SK-N-SH (cell line): Measurements from ENCODE around the gene VPS16.

ENCODE experiments used
- EZH2phosphoT487 ChIP-seq: fragments of 200-600 bp; sonication (generic); IDR thresholded peaks from 2 replicates; pipeline ENCODE4 v1.6.1; 2017; ENCODE audit warnings: low read depth, mixed run types, mild to moderate bottlenecking, antibody characterized with exemption, moderate library complexity, borderline replicate concordance
- FOXJ3 ChIP-seq: sonication (generic); formaldehyde crosslinking; IDR thresholded peaks from 2 replicates; pipeline ENCODE4 v1.5.1; 2020; ENCODE audit warnings: mild to moderate bottlenecking, missing genetic modification reagents
- FOXM1 ChIP-seq: IDR thresholded peaks from 2 replicates; pipeline ENCODE4 v1.4.0; 2012; ENCODE audit warnings: low read depth, mild to moderate bottlenecking
- JUND ChIP-seq: IDR thresholded peaks from 2 replicates; pipeline ENCODE4 v1.4.0; 2012
- MEF2A ChIP-seq: IDR thresholded peaks from 2 replicates; pipeline ENCODE4 v1.4.0; 2012; ENCODE audit warnings: low read depth, borderline replicate concordance
- MXI1 ChIP-seq: IDR thresholded peaks from 2 replicates; pipeline ENCODE4 v1.6.1; 2012; ENCODE audit warnings: mild to moderate bottlenecking, low read depth, low read length, improper control_type of control experiment
- POLR2AphosphoS5 ChIP-seq: IDR thresholded peaks from 2 replicates; pipeline ENCODE4 v1.6.1; 2012; ENCODE audit warnings: low read depth, low read length
- RCOR1 ChIP-seq: fragments of 150-350 bp; IDR thresholded peaks from 2 replicates; pipeline ENCODE4 v1.6.1; 2017; ENCODE audit warnings: antibody characterized with exemption, low read length
- TF ChIP-seq, protein P1 (sequence below): fragments of 200-600 bp; sonication (generic); IDR thresholded peaks from 2 replicates; pipeline ENCODE4 v1.6.1; 2017; ENCODE audit warnings: antibody characterized with exemption, mild to moderate bottlenecking, moderate library complexity
- TF ChIP-seq, protein P2 (sequence below): fragments of 150-350 bp; IDR thresholded peaks from 2 replicates; pipeline ENCODE4 v1.6.1; 2017; ENCODE audit warnings: antibody characterized with exemption, low read length, low read depth, borderline replicate concordance
- TF ChIP-seq, protein P3 (sequence below): IDR thresholded peaks from 2 replicates; pipeline ENCODE4 v1.6.1; 2012; ENCODE audit warnings: mild to moderate bottlenecking, low read depth, low read length, moderate library complexity

DNA sequence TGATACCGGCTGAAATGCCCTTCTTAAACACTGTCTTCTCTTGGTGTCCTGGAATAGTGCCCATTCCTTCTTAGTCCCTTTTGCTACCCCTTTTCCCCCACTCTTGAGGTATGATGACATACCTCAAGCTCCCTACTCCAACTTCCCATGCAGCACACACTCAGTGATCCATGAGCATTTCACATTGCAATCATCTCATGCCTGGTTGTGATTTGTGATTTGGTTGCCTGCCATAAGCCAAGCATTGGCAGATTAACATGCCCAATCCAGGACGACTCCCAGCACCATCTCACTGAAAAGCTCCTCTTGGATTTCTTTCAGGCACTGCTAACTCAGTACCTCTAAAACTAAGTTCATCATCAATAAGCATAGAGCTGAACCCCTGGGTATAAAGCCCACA is 18.0 kb downstream of the VPS16 start:
- TF ChIP-seq, protein P1, sequence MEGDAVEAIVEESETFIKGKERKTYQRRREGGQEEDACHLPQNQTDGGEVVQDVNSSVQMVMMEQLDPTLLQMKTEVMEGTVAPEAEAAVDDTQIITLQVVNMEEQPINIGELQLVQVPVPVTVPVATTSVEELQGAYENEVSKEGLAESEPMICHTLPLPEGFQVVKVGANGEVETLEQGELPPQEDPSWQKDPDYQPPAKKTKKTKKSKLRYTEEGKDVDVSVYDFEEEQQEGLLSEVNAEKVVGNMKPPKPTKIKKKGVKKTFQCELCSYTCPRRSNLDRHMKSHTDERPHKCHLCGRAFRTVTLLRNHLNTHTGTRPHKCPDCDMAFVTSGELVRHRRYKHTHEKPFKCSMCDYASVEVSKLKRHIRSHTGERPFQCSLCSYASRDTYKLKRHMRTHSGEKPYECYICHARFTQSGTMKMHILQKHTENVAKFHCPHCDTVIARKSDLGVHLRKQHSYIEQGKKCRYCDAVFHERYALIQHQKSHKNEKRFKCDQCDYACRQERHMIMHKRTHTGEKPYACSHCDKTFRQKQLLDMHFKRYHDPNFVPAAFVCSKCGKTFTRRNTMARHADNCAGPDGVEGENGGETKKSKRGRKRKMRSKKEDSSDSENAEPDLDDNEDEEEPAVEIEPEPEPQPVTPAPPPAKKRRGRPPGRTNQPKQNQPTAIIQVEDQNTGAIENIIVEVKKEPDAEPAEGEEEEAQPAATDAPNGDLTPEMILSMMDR = no peak
- no peak for TF ChIP-seq POLR2AphosphoS5
- no peak for TF ChIP-seq JUND
- TF ChIP-seq FOXJ3 (CRISPR knock-in tag) = no peak
- TF ChIP-seq, protein P2, sequence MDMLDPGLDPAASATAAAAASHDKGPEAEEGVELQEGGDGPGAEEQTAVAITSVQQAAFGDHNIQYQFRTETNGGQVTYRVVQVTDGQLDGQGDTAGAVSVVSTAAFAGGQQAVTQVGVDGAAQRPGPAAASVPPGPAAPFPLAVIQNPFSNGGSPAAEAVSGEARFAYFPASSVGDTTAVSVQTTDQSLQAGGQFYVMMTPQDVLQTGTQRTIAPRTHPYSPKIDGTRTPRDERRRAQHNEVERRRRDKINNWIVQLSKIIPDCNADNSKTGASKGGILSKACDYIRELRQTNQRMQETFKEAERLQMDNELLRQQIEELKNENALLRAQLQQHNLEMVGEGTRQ = no peak
- no peak for TF ChIP-seq MXI1
- no peak for TF ChIP-seq FOXM1
- TF ChIP-seq RCOR1 = no peak
- no peak for TF ChIP-seq EZH2phosphoT487
- no peak for TF ChIP-seq MEF2A
- TF ChIP-seq, protein P3, sequence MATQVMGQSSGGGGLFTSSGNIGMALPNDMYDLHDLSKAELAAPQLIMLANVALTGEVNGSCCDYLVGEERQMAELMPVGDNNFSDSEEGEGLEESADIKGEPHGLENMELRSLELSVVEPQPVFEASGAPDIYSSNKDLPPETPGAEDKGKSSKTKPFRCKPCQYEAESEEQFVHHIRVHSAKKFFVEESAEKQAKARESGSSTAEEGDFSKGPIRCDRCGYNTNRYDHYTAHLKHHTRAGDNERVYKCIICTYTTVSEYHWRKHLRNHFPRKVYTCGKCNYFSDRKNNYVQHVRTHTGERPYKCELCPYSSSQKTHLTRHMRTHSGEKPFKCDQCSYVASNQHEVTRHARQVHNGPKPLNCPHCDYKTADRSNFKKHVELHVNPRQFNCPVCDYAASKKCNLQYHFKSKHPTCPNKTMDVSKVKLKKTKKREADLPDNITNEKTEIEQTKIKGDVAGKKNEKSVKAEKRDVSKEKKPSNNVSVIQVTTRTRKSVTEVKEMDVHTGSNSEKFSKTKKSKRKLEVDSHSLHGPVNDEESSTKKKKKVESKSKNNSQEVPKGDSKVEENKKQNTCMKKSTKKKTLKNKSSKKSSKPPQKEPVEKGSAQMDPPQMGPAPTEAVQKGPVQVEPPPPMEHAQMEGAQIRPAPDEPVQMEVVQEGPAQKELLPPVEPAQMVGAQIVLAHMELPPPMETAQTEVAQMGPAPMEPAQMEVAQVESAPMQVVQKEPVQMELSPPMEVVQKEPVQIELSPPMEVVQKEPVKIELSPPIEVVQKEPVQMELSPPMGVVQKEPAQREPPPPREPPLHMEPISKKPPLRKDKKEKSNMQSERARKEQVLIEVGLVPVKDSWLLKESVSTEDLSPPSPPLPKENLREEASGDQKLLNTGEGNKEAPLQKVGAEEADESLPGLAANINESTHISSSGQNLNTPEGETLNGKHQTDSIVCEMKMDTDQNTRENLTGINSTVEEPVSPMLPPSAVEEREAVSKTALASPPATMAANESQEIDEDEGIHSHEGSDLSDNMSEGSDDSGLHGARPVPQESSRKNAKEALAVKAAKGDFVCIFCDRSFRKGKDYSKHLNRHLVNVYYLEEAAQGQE = no peak
